Measurements from ENCODE around the gene PLD6.
"Not testable (repeated sequence)": the region's sequence is repeated elsewhere in the genome, so short reads cannot be mapped to it uniquely, and the experiment has no call there.

DNA sequence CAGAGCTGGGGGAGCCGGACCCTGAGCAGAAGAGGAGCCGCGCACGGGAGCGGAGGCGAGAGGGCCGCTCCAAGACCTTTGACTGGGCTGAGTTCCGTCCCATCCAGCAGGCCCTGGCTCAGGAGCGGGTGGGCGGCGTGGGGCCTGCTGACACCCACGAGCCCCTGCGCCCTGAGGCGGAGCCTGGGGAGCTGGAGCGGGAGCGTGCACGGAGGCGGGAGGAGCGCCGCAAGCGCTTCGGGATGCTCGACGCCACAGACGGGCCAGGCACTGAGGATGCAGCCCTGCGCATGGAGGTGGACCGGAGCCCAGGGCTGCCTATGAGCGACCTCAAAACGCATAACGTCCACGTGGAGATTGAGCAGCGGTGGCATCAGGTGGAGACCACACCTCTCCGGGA lies 47.6 kb downstream of the PLD6 start:
- TF ChIP-seq, protein P1, sequence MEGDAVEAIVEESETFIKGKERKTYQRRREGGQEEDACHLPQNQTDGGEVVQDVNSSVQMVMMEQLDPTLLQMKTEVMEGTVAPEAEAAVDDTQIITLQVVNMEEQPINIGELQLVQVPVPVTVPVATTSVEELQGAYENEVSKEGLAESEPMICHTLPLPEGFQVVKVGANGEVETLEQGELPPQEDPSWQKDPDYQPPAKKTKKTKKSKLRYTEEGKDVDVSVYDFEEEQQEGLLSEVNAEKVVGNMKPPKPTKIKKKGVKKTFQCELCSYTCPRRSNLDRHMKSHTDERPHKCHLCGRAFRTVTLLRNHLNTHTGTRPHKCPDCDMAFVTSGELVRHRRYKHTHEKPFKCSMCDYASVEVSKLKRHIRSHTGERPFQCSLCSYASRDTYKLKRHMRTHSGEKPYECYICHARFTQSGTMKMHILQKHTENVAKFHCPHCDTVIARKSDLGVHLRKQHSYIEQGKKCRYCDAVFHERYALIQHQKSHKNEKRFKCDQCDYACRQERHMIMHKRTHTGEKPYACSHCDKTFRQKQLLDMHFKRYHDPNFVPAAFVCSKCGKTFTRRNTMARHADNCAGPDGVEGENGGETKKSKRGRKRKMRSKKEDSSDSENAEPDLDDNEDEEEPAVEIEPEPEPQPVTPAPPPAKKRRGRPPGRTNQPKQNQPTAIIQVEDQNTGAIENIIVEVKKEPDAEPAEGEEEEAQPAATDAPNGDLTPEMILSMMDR (IDR thresholded peaks at IDR 0.05) = not testable (repeated sequence)
- not testable (repeated sequence) for TF ChIP-seq POLR2AphosphoS5, POLR2A, EP300 (IDR thresholded peaks at IDR 0.05)
